Loucy (cell line): ENCODE results near the gene FALEC.
"Not testable (repeated sequence)": the region's sequence is repeated elsewhere in the genome, so short reads cannot be mapped to it uniquely, and the experiment has no call there.

Source experiments
- H2AFZ ChIP-seq: fragments of 200-600 bp; sonication (generic); 2 replicates; pipeline ENCODE4 v1.6.0; 2016; ENCODE audit warnings: antibody characterized with exemption, mild to moderate bottlenecking, low read length, moderate library complexity
- H3F3A ChIP-seq: fragments of 200-600 bp; 2 replicates; pipeline ENCODE4 v1.6.0; 2016; ENCODE audit warnings: antibody characterized with exemption, low read depth, mild to moderate bottlenecking
- H3K27me3 ChIP-seq: fragments of 200-600 bp; sonication (generic); 2 replicates; pipeline ENCODE4 v1.6.1; 2014; ENCODE audit warnings: low read length, mild to moderate bottlenecking; ENCODE audit not compliant: insufficient read depth, poor library complexity, severe bottlenecking
- H3K36me3 ChIP-seq: fragments of 200-600 bp; sonication (generic); 2 replicates; pipeline ENCODE4 v1.6.1; 2016; ENCODE audit warnings: low read length; ENCODE audit not compliant: insufficient read depth
- H3K4me1 ChIP-seq: fragments of 200-600 bp; sonication (generic); 2 replicates; pipeline ENCODE4 v1.5.1; 2014; ENCODE audit warnings: low read length, mild to moderate bottlenecking; ENCODE audit not compliant: insufficient read depth, poor library complexity, severe bottlenecking
- H3K4me2 ChIP-seq: fragments of 200-600 bp; sonication (generic); 2 replicates; pipeline ENCODE4 v1.6.0; 2014; ENCODE audit warnings: antibody characterized with exemption, low read length, low read depth, mild to moderate bottlenecking; ENCODE audit not compliant: poor library complexity, severe bottlenecking
- H3K4me3 ChIP-seq: fragments of 200-600 bp; sonication (generic); 2 replicates; pipeline ENCODE4 v1.5.1; 2014; ENCODE audit warnings: low read length, mild to moderate bottlenecking, mixed read lengths; ENCODE audit not compliant: poor library complexity, severe bottlenecking
- H3K79me2 ChIP-seq: fragments of 200-600 bp; sonication (generic); 2 replicates; pipeline ENCODE4 v1.6.1; 2014; ENCODE audit warnings: low read length; ENCODE audit not compliant: insufficient read depth
- H3K9ac ChIP-seq: fragments of 200-600 bp; sonication (generic); 2 replicates; pipeline ENCODE4 v1.6.0; 2014; ENCODE audit warnings: mild to moderate bottlenecking, low read depth, low read length, moderate library complexity; ENCODE audit not compliant: poor library complexity, severe bottlenecking
- H3K9me2 ChIP-seq: fragments of 200-600 bp; sonication (generic); replicated peaks from 2 replicates; pipeline ENCODE4 v1.6.1; 2016; ENCODE audit warnings: low read depth, low read length, mixed read lengths
- H3K9me3 ChIP-seq: fragments of 200-600 bp; sonication (generic); 2 replicates; pipeline ENCODE4 v1.6.1; 2014; ENCODE audit warnings: mild to moderate bottlenecking, antibody characterized with exemption, low read length, low read depth; ENCODE audit not compliant: insufficient read depth
- H4K20me1 ChIP-seq: fragments of 200-600 bp; sonication (generic); 2 replicates; pipeline ENCODE4 v1.6.0; 2014; ENCODE audit warnings: antibody characterized with exemption, low read length, mild to moderate bottlenecking; ENCODE audit not compliant: insufficient read depth, poor library complexity, severe bottlenecking
- CTCF ChIP-seq: fragments of 200-600 bp; sonication (generic); conservative IDR thresholded peaks from 2 replicates; pipeline ENCODE4 v1.5.1; 2014; ENCODE audit warnings: mild to moderate bottlenecking, antibody characterized with exemption, low read length
- EZH2phosphoT487 ChIP-seq: fragments of 200-600 bp; IDR thresholded peaks from 2 replicates; pipeline ENCODE4 v1.6.1; 2018; ENCODE audit warnings: antibody characterized with exemption, mild to moderate bottlenecking, moderate library complexity, borderline replicate concordance

FALEC gene

DNA sequence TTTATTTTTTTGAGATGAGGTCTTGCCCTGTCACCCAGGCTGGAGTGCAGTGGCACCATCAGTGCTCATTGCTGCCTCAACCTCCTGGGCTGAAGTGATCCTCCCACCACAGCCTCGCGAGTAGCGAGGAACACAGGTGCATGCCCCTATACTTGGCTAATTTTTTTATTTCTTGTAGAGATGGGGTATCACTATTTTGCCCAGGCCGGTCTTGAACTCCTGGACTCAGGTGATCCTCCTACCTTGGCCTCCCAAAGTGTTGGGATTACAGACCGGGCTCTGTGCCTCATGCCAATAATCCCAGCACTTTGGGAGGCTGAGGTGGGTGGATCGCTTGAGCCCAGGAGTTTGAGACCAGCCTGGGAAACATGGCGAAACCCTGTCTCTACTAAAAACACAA lies 65.9 kb downstream of the FALEC start:
- H3K4me3 ChIP-seq, H3K9me2 ChIP-seq, H3K9me3 ChIP-seq, H3K9ac ChIP-seq, H2AFZ ChIP-seq, H3K4me2 ChIP-seq, H3F3A ChIP-seq: not testable (repeated sequence)
- peaks cover 26% of the 10 kb centered on the region for H4K20me1 ChIP-seq
- H3K36me3 ChIP-seq: peaks cover 14% of the 10 kb centered on the region
- H3K4me1 ChIP-seq: peaks cover 18% of the 10 kb centered on the region
- H3K27me3 ChIP-seq: peaks cover 16% of the 10 kb centered on the region
- peaks cover 37% of the 10 kb centered on the region for H3K79me2 ChIP-seq

DNA sequence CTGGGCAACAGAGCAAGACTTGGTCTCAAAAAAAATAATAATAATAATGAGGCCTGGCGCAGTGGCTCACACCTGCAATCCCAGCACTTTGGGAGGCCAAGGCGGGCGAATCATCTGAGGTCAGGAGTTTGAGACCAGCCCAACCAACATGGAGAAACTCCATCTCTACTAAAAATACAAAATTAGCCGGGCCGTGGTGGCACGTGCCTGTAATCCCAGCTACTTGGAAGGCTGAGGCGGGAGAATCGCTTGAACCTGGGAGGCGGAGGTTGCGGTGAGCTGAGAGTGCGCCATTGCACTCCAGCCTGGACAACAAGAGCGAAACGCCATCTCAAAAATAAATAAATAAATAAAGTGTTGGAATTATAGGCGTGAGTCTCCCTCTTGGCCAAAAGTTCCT lies 66.4 kb downstream of the FALEC start:
- H3K36me3 ChIP-seq, H3K4me3 ChIP-seq, H3F3A ChIP-seq, H3K9me3 ChIP-seq, H3K9me2 ChIP-seq, H3K4me2 ChIP-seq, H2AFZ ChIP-seq, H3K9ac ChIP-seq: not testable (repeated sequence)
- peaks cover 32% of the 10 kb centered on the region for H3K79me2 ChIP-seq
- peaks cover 17% of the 10 kb centered on the region for H3K4me1 ChIP-seq
- H4K20me1 ChIP-seq: peaks cover 21% of the 10 kb centered on the region
- peaks cover 16% of the 10 kb centered on the region for H3K27me3 ChIP-seq

- peaks cover 16% of the 10 kb centered on the region for H3K27me3 ChIP-seq
- no peaks in the 10 kb centered on the region for H3K9me3 ChIP-seq
- H3F3A ChIP-seq: no peaks in the 10 kb centered on the region
- H2AFZ ChIP-seq: no peak overlapping the region
- H3K4me2 ChIP-seq: no peak overlapping the region
- TF ChIP-seq EZH2phosphoT487: no peak
- no peak for TF ChIP-seq CTCF
- H3K9ac ChIP-seq: no peak overlapping the region
- peaks cover 17% of the 10 kb centered on the region for H4K20me1 ChIP-seq
- peaks cover 28% of the 10 kb centered on the region for H3K79me2 ChIP-seq
- no peaks in the 10 kb centered on the region for H3K9me2 ChIP-seq
- H3K4me1 ChIP-seq: peaks cover 12% of the 10 kb centered on the region
- H3K36me3 ChIP-seq: peaks cover 4% of the 10 kb centered on the region
- no peak overlapping the region for H3K4me3 ChIP-seq
Measured at GRCh38 chr1:150582371-150582770, 66.8 kb downstream of the FALEC start.
